HG02571 (cell line): Measurements from ENCODE around the gene TRIM40.

ENCODE experiments used
- ATAC-seq: cut with Tn5 transposase; IDR thresholded peaks from one replicate; pipeline ENCODE4 v1.9.1; 2021; ENCODE audit warnings: mild to moderate bottlenecking, moderate library complexity; ENCODE audit not compliant: unreplicated experiment

TRIM40 gene

DNA sequence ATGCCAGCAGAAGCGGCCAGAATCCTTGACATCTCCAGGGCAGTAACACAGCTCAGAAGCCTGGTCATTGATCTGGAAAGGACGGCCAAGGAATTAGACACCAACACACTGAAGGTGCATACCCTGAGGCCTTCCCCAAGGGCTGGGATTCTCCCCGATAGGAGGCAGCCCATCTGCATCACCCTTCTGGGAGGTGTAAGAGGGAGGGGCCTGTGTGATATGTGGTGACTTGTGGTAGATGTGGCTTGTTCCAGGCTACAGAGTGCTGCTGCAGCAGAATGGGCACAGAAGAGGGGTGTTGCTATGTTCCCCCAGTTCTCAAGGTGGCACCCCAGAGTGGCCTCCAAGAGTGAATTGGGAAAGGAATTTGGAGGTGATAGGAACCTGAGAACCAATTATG is 11.2 kb downstream of the TRIM40 start:
- no peak for ATAC-seq

DNA sequence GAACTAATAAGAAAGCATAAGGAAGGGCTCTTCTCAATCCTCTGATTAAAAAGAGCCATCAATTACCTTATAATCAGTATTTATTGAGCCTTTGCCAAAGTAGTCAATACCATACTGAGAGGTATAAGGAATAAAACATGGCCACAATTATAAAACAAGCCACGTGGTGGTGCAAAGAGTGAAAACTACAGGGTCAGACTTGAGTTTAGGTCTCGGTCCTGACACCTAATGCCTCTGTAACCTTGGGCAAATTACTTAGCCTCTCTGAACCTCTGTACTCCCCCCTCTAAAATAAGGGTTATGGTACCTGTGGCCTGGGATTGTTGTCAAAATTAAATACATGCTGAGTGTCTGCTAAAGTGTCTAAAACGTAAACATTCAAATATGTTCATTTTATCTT is 13.3 kb downstream of the TRIM40 start:
- ATAC-seq: no peak

DNA sequence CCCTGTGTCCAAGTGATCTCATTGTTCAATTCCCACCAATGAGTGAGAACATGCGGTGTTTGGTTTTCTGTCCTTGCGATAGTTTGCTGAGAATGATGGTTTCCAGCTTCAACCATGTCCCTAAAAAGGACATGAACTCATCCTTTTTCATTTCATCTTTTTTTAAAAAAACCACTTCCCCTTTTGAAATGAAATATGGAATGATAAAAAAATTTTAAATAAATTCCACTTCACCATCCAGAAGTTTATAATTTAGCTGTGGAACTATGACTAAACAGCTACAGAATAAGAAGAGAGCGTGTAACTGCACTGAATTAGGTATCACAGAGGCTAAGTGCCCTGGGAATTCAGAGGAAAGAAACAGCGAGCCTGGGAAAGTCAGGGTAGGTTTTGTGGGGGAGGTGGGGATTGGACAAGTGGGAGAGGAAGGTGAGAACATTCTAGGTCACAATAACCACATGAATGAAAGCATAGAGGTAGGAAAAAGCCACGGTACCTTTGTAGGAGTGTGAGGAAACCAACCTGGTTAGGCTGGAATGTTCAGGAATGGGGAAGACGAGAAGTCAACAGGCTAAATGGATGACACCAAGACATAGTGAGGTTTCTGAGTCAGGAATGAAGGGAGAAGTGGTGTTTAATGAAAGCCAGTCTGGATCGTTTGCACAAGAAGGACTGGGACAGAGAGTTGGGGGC is 14.1 kb downstream of the TRIM40 start:
- no peak for ATAC-seq

DNA sequence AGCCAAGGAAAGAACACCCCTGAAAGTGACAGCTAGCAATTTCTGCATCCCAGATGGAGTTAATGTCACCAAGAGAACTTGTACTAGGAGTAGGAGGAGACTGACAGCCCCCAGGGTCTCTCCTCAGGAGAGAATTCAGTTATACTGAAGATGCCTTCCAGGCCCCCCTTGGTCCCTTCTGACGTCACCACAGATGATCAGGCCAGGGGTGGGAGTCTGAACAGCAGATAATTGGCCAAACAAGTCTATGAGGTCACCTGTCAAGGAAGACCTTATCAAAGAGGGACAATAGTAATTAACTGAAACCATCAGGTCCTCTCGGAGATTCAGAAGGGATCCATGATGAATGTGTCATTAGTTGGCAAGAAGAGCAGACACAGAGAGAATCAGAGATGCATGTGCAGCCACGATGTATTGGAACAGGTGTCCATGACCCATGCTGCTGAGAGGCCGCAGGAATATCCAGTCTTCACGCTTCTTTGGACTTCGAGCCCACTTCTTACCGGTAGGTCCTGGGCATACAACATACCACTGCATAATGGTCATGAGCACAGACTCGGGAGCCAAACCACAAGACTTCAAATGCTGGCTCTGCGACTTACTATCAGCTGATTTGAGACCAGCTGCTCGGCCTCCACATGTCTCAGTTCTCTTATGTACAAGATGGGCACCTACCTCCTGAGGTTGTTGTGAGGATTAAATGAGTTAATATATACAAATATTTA is 14.9 kb downstream of the TRIM40 start:
- ATAC-seq: no peak

DNA sequence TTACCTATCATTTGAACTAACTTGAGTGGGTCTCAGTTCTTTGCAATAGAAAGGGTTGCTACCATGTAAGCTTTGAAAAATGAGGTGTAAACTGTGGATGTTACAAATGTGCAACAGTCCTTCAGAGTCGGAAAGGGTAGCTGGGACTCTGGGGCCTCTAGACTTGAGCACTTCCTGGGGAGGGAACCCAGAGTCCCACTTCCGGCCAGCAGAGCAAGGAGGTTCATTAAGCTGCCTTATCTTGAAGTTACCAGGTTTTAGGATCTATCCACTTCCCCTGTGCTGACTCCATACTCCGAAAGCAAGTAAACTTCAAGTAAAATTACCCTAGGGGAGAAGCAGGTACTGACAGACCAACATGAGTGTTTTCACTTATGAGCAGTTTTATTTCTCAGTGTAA is 15.6 kb downstream of the TRIM40 start:
- no peak for ATAC-seq

DNA sequence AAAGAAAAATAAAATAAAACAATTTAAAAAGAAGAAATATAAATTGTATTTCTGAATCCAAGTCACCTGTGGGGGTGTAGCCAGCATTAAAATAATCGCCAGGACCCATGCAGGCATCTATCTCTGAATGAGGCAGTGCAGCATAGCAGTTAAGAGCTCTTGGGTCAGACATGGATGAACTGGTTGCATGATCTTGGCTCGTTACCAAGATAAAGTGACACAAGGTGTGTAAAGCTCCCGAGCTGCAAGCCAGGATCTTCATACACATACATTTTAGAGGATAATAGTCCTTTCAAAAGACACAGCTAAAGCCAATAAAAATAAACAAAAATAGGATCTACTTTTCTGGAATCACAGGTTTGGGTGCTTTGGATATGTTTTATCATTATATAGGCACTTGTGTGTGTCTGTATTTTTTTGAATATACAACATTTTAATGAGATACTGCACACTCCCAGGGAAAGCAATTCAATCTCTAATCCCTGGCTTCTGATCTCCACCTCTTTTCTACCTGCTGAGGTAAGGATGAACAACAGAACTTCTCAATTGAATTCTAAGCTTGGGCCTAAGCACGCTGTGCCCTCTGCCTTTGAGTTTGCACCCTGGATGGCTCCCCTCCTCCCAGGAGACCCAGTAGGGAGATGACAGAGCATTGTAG is 16.2 kb downstream of the TRIM40 start:
- ATAC-seq: no peak

DNA sequence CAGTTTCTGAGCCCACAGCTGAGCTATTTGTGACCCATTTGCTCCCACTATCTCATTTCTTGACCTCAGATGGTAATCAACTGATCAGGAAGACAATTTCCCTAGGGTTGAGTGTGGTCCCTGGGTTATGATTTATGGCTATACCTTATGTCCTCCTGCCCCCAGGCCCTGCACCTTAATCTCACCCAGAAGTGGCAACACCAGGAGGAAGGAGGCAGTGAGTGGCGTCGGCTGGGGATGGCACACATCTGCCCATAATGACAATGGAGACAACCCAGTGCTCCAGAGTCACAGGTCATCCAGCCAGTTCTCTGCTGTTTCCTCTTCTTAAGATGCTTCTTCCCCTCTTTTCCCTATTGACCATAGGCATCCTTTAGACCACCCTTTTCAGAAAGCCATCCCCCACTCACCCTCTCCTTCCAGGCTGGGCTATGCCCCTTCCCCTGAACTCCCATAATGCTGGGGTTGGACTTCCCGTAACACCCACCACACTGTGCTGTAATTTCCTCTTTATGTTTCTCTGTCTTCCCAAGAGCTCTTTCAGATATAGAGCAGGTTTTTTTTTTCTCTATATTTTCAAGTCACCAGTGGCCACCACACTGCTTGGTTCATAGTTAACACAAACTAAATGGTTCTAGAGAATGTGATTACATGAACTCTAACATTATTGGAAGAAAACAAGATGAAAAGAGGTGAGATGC is 17.1 kb downstream of the TRIM40 start:
- no peak for ATAC-seq

DNA sequence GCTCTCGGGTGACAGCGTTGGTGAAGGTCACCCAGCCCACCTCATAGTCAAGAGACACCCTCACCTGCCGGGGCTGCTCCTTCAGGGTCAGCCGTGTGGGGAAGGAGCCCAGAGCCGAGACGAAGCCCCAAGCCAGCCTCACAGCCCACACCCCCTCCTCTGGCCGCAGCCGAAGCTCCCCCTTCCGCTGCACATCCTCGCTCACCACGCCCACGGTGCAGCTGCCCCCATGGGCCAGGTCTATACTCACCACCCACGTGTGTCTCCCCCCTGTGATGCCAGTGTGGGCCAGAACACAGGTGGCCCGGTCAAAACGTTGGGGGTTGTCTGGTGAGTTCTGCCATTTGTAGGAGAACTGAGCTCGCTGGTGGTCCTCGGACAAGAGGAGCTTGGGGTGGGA is 18.1 kb downstream of the TRIM40 start:
- ATAC-seq: no peak

DNA sequence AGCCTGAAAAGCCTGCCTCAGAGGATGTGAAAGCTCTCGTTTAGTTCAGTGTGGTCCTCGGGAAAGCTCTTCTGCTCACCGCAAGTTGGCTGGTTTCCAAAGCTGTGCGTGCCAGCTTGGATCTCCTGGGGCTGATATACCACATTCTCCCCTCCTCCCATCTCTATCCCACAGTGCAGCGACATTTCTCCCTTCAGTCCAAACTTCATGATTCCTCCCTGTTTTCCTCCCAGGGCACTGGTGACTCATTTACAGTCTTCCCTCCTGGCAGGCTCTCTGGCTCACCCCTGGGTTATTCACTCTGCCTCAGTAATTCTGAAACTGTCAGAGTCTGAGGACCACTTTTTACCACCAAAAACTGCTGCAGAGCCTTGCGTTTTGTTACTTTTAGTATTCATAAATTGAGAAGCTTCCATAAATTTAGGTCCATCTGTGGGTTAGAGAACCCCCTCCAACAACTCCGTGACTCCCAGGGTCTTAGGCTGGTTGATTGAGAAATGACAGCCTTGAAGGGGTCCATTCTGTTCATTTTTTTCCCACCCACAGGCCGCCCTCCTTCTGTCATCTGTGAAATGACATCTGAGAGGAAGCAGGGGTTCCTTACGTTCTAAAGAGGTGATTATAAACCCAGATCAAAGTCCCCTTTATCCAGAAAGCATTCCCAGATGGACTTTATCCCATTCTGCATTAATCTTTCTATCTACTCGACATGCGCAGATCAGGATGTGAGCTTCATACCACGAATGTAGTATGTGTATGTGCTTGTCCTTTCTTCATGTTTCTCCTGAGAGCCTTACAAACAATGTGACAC is 19.0 kb downstream of the TRIM40 start:
- no peak for ATAC-seq

DNA sequence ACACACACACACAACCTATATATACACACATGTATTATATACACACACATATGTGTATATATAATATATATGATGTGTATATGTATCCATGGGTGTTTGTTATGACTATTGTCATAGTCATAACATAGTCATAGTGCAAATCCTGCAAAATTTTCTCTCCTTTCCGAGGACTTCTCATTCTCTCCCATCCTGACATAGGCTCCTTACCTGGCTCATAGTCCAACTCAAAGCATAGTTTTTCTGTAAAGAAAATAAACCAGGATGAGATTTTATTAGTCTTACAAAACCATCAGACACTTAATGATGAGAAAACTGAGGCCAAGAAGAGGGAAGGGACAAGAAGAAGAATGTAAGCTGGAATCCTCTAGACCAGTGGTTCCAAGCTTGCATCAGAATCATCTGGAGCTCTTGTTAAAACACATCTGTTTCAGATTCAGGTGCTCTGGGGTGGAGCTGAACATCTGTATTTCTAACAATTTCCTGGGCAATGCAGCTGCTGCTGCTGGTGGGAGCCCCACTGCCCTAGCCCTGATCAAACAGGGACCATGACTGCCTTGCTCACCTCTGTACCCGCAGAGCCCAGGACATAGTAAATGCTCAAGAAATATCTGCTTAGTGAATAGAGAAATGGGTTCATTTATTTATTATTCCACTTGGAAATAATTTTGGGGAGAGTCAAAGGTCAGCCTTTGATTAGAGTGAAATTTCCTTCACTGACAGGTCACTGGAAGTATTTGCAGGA is 19.8 kb downstream of the TRIM40 start:
- no peak for ATAC-seq

DNA sequence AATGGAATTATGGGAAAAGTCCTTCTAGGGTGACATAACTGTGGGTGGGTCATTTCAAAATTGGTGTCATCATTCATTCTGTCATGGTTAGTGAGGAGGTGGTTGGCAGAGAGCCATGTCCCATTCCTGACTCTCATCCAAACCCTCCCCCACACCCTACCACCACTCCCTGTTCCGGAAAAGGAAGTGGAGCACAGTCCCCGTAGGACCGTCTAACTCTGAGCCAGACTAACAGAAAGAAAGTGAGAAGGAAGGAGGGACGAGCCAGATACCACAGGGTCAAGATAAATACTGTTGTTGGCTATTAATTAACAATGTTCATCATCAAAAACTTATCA is 20.3 kb downstream of the TRIM40 start:
- no peak for ATAC-seq

DNA sequence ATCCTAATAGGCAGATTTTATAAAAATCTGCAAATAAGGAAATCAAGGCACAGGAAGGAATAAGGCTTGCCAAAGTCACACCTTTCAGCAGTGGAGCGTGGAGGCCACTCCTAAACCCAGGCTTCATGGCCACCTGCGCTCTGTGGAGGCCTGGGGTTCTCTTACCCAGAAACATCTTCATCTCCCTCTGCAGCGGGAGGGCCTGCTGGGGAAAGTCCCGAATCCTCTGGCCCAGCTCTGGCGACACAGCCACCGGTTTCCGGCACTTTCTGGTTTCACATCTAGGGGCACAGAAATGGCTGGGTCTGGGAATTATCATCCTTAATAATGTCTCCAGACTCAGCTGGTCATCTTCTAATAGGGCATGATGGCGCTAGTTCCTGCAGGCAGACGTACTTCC is 20.8 kb downstream of the TRIM40 start:
- no peak for ATAC-seq

DNA sequence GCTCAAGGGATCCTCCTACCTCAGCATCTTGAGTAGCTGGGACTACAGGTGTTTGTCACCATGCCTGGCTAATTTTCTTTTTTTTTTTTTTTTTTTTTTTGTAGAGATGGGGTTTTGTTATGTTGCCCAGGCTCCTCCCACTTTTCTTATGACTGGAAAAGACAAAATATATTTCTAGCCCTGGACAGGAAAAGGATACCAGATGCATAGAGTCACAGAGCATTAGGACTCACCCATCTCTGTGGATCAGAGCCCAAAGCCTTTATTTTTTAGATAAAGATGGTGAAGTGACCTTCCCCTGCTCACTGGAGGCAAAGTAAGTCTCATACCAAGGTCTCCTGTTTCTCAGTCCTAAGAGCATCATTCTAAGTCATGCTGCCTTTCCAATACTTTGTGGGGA is 21.6 kb downstream of the TRIM40 start:
- no peak for ATAC-seq

DNA sequence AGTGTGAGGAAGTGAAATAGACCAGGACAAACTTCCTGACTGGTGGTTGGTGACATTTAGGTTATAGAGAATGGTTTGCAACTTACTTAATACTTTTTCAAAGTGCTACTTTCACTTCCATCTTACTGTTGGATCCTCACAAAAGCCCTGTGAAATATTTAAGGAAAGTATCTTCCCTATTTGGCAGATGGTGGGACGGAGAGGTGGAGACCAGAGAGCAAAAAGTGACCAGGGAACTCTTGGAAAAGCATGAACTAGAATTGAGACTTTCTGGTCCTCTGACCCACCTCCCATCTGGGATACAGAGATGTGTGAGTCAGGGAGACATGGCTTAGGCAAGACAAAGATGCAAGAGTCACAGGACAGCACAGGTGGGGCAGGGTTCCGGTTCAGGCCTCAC is 22.1 kb downstream of the TRIM40 start:
- no peak for ATAC-seq

DNA sequence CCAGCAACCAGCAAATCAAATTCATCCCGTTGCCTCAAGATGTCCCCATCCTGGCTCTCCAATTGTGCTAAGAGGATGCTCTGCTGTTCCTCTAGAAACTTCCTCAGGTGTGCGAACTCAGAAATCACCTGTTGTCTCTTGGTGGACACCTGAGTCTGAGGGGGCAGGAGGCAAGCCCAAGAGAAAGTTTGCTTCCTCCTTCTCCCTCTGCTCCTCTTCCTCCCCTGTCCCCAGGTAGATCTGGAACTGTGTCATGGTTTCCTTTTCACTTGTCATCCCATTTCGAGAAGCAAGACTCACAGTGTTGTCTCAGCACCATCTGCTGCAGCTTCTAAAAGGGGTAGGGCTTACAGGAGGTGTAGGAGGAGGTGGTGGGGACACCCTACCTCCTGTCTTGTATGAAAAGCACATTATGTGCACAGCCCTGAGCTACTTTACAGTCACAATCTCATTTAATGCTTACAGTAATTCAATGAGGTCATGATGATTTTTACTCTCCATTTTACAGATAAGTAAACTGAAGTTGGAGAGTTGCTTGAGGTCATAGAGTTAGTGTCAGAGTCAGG is 22.6 kb downstream of the TRIM40 start:
- ATAC-seq: no peak

DNA sequence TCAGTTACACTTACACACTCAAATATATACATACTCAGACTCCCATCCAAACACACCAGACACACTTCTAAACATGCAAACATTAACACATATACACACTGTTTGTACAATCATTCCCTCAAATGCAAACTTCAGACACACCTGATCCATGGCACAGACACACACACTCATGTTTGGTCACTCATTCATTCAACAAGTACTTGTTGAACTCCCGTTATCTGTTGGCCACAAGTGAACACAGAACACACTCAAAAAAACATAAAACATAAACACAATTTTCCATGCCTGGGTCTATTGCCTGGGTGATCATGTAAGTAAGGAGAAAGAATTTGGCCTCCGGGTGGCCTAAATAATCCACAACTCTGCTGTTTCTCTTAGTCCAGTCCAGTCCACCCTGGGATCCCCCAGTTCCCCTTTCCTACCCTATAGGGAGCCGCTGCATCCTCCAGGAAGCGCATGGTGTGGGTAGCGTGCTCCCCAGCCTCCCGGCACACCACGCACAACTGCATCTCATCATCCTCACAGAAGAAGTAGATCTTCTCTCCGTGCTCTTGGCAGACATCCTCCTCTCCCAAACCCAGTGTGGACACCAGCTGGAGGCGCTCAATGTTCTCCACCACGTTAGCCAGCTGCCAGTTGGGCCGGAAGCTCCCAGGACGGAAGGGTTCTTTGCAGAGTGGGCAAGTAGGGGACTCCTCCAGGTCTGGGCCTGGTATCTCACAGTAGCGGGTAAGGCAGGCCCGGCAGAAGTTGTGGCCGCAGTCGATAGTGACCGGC is 24.3 kb downstream of the TRIM40 start:
- ATAC-seq: no peak

DNA sequence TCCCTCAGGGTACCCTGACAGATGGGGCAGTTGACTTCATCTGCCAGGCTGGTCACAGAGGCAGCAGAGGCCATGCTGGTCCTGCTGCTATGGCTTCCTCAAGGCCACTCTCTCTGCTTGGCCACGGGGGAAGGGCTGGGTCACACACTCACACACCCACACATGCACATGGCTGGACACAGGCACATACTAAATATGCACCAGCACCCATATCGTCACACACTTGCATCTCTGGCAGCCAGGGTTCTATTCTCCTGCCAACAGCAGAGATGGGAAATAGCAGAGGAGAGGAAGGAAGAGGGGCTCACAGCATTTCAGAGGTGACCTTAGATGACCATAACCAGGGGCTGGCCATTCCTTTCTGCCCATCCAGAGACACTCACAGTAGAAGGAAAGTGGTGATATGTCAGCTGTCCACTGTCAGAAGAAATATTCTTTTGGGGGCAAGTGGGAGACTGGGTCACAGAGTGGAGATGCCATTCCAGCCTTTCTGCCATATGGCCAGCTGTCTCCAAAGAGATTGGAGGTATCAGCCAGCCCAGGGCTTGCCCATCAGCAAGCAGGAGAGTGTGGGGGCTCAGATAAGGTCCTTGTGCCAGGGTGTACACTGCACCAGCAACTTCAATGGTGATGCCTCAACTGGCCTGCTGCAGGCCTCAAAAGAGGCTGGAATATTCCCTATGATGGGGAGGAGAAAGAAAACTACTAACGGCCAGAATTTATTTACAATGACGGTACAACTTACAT is 25.0 kb downstream of the TRIM40 start, which contains the start of gene TRIM10:
Gene TRIM10, minus strand, starts transcription at position 427 of the 747 bp plus-strand sequence. Its CDS starts 353 bp downstream, at position 74.
- no peak for ATAC-seq
